ENCODE measurements around the gene CYFIP1. TPM values are rescaled to one million over a fixed set of nuclear protein-coding genes. Genes with fewer than 3 reads are reported as not detected.

CYFIP1 gene
- total and polyA plus RNA-seq, 2 of the 8 experiments (the other 6 are each of a cell fraction or from before 2014, with no cell fraction given), result 38.6 to 81.7 TPM

DNA sequence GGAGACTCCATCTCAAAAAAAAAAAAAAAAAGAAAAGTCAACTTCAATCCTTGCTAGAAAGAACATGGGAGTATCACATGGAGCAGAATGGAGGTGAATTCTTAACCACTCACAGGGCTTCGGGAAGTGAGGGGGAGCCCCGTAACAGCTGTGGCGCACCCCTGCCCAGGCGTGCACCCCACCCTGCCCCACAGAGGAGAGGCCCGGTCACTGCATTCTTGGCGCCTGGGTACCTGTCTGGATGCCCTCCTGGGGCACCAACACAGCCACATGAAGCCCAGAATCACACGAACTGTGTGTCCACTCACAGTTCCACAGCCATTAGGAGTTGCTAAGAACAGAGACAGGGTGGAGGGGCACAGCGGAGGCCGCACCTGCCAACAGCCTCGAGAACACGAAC lies 89.9 kb downstream of the CYFIP1 start:
- Histone ChIP-seq H3K14ac (ENCODE audit: insufficient read length) (no peak overlapping the region), H3K4ac (replicated peaks; ENCODE audit: insufficient read length, low read depth, low read length) (no peak overlapping the region), H3K23me2 (ENCODE audit: low read depth, low read length) (no peaks in the 10 kb centered on the region), H4K91ac (replicated peaks; ENCODE audit: insufficient read length, low read length) (no peak overlapping the region), H2BK15ac (ENCODE audit: low read length) (no peak overlapping the region), H2AK5ac (ENCODE audit: low read depth, low read length) (no peak overlapping the region), H3K79me2 (ENCODE audit: control insufficient read depth in 1 of 2, insufficient read depth in 2 of 2, low read length in 2 of 2) (no peaks in the 10 kb centered on the region), H3K56ac (replicated peaks; ENCODE audit: insufficient read length, low read depth, low read length) (no peak overlapping the region), H3K79me1 (ENCODE audit: low read depth, low read length) (no peaks in the 10 kb centered on the region), H4K5ac (ENCODE audit: insufficient read length, low read depth, low read length) (no peak overlapping the region), H3K4me2 (ENCODE audit: insufficient read depth in 1 of 2, low read depth in 2 of 2, low read length in 2 of 2) (no peak overlapping the region), H3K27ac (ENCODE audit: low read depth, low read length) (no peak overlapping the region), H2BK5ac (ENCODE audit: low read depth, low read length) (no peak overlapping the region), H2BK20ac (ENCODE audit: low read length) (no peak overlapping the region), H2AFZ (ENCODE audit: low read length) (no peak overlapping the region), H2BK120ac (replicated peaks; ENCODE audit: low read depth, low read length) (no peak overlapping the region), H3K4me3 (ENCODE audit: extremely low read depth in 1 of 4, insufficient read depth in 2 of 4, low read depth in 3 of 4, low read length in 4 of 4) (no peak overlapping the region), H2BK12ac (ENCODE audit: low read depth, low read length) (no peak overlapping the region), H3K4me1 (replicated peaks in 1 of 4; ENCODE audit: control insufficient read depth in 3 of 4, insufficient read depth in 4 of 4, low read length in 3 of 4) (no peaks in the 10 kb centered on the region), H3K9me3 (ENCODE audit: insufficient read depth in 2 of 2, low read depth in 1 of 2, low read length in 1 of 2) (no peaks in the 10 kb centered on the region), H3K27me3 (replicated peaks in 1 of 4; ENCODE audit: control insufficient read depth in 3 of 4, extremely low read depth in 1 of 4, insufficient read depth in 3 of 4, low read length in 3 of 4) (no peaks in the 10 kb centered on the region), H4K8ac (ENCODE audit: extremely low read depth, insufficient read depth, low read length) (no peak overlapping the region), H3K23ac (ENCODE audit: insufficient read length) (no peak overlapping the region), H3K36me3 (ENCODE audit: control insufficient read depth in 2 of 4, insufficient read depth in 4 of 4, low read length in 3 of 4) (peaks cover 0 to 2% (median under 1%) of the 10 kb centered on the region in 4 experiments; a peak in 3 of 8 replicates), H4K20me1 (replicated peaks in 1 of 2; ENCODE audit: control insufficient read depth in 1 of 2, insufficient read depth in 2 of 2, low read length in 2 of 2) (peaks cover 0 to 3% of the 10 kb centered on the region in 2 experiments), H3K18ac (ENCODE audit: extremely low read depth, low read length) (no peak overlapping the region), H3K9ac (replicated peaks in 1 of 4; ENCODE audit: extremely low read depth in 1 of 4, low read depth in 3 of 4, low read length in 3 of 4) (no peak overlapping the region)
- no peak for FAIRE-seq
- no peak for TF ChIP-seq EP300 (IDR thresholded peaks at IDR 0.05; ENCODE audit: borderline replicate concordance in 1 of 2, low read depth in 2 of 2, low read length in 2 of 2)
- no peak for TF ChIP-seq TEAD4 (IDR thresholded peaks at IDR 0.05; ENCODE audit: low read depth, low read length)
- no peak for TF ChIP-seq KDM5A (IDR thresholded peaks at IDR 0.05; ENCODE audit: low read length)
- no peak for TF ChIP-seq TAF7 (optimal IDR thresholded peaks at IDR 0.05; ENCODE audit: borderline replicate concordance, low read depth, low read length)
- TF ChIP-seq SIX5 (IDR thresholded peaks at IDR 0.05; ENCODE audit: low read depth, low read length), result no peak
- TF ChIP-seq JUND (IDR thresholded peaks at IDR 0.05; ENCODE audit: low read length), result no peak
- no peak for TF ChIP-seq GTF2F1 (IDR thresholded peaks at IDR 0.05; ENCODE audit: borderline replicate concordance, low read depth, low read length)
- no peak for TF ChIP-seq CHD2 (IDR thresholded peaks at IDR 0.05; ENCODE audit: low read length)
- no peak for TF ChIP-seq NANOG (IDR thresholded peaks at IDR 0.05; ENCODE audit: insufficient read depth, low read depth, low read length, poor library complexity, severe bottlenecking)
- no peak for TF ChIP-seq SAP30 (IDR thresholded peaks at IDR 0.05; ENCODE audit: insufficient read depth, insufficient replicate concordance, low read length)
- POLR2A ChIA-PET (ENCODE audit: partially characterized antibody), result no interaction called here
- CTCF ChIA-PET (ENCODE audit: partially characterized antibody), result interaction anchor here (0.7 kb wide), 1 partner anchor 64 kb away, joined by 3 read pairs; no protein-coding TSS in a partner anchor
- no peak for DNase-seq (ENCODE audit: low read depth in 1 of 2, low spot score in 2 of 2)
- 89% methylated on average over 11 of the region's 11 CpGs; no CpG with 5 or more reads in 1 of the 2 experiments for WGBS, 2 experiments (ENCODE audit: extremely low coverage in 1 of 2, insufficient coverage in 1 of 2, insufficient read length in 1 of 2, insufficient replicate concordance in 2 of 2, low coverage in 1 of 2, low lambda C conversion rate in 2 of 2, missing lambda C conversion rate in 1 of 2)

All from H1 (cell line).